Activated CD4-positive, alpha-beta T cell treated with anti-CD3 and anti-CD28 coated beads, Interleukin-2, amount 10 ng/mL, durations not matched to agents 7 days and 5 days (primary cell): Measurements from ENCODE around the gene RFNG. TPM values are rescaled to one million over a fixed set of nuclear protein-coding genes. Genes with fewer than 3 reads are reported as not detected.

Experiments used
- CTCF ChIA-PET: fragments of 350-600 bp; sonication (Branson Sonifier 250); formaldehyde crosslinking; loops from one replicate; lab custom pipeline; 2021; ENCODE audit warnings: antibody characterized with exemption; lab: Charles Lee
- POLR2A ChIA-PET: fragments of 350-600 bp; sonication (Branson Sonifier 250); formaldehyde crosslinking; loops from one replicate; lab custom pipeline; 2021; ENCODE audit warnings: antibody characterized with exemption; lab: Charles Lee
- DNase-seq: peaks from one replicate; pipeline ENCODE4 v3.0.0-alpha.2; 2020
- H3K27ac Mint-ChIP-seq: one replicate; pipeline ENCODE4 v1.8.0; 2021; ENCODE audit warnings: mild to moderate bottlenecking, moderate library complexity, mixed read lengths
- H3K27me3 Mint-ChIP-seq: one replicate; pipeline ENCODE4 v1.8.0; 2021; ENCODE audit warnings: mixed read lengths
- H3K36me3 Mint-ChIP-seq: one replicate; pipeline ENCODE4 v1.8.0; 2021; ENCODE audit warnings: low read depth, mixed read lengths
- H3K4me1 Mint-ChIP-seq: one replicate; pipeline ENCODE4 v1.8.0; 2021; ENCODE audit warnings: mixed read lengths
- H3K4me3 Mint-ChIP-seq: one replicate; pipeline ENCODE4 v1.8.0; 2021; ENCODE audit warnings: mild to moderate bottlenecking, moderate library complexity, mixed read lengths
- H3K9me3 Mint-ChIP-seq: one replicate; pipeline ENCODE4 v1.8.0; 2021; ENCODE audit warnings: mixed read lengths
- total RNA-seq, 2 experiments: library from RNA; stranded (reverse); gene quantifications; one replicate each; pipeline ENCODE4 v1.2.3, GENCODE V29; 2021

RFNG gene
- total RNA-seq, 2 experiments from 2014 or later, result 29.0 to 29.8 TPM

DNA sequence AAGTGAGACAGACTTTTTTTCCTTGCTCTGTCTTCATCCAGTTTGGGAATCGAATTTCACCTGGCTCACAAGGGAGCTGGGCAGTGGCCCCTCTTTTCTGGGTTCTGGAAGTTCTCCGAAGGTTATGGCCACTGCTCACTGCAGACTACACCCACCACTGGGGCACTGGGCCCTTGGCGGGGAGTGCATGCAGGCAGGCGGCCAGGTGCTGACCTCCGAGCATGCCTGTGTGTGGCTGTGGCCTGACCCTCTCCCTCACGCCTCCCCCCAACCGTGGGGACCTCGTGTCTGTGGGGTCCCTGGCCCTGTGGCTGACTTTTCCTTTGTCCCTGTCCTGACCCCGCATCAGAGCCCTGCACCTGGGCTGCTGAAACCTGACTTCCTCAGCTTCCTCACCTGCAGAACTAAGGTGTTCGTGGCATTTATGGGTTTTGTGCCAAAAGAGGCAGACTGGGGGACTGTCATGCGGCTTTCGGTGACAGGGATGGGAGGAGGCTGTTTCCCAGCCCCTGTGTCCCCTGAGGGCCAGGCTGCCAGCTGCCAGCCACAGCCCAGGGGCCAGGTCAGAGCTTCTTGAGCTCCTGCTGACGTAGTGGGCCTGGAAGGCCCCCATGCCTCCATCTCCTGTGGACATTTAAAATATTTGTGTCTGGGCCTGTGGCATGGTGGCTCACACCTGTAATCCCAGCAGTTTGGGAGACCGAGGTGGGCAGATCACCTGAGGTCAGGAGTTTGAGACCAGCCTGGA, 52.7 kb downstream of the RFNG start:
- H3K4me1 Mint-ChIP-seq, result no peaks in the 10 kb centered on the region
- ChIA-PET CTCF (interaction anchor here (0.5 kb wide), 1 partner anchor 13 kb away, joined by 3 read pairs; no protein-coding TSS in a partner anchor), POLR2A (no interaction called here)
- H3K4me3 Mint-ChIP-seq, result no peak overlapping the region
- DNase-seq, result no peak
- H3K36me3 Mint-ChIP-seq, result no peaks in the 10 kb centered on the region
- no peak overlapping the region for H3K27ac Mint-ChIP-seq
- no peaks in the 10 kb centered on the region for H3K27me3 Mint-ChIP-seq
- no peaks in the 10 kb centered on the region for H3K9me3 Mint-ChIP-seq

- no peaks in the 10 kb centered on the region for H3K27me3 Mint-ChIP-seq
- H3K27ac Mint-ChIP-seq, result no peak overlapping the region
- H3K4me3 Mint-ChIP-seq, result no peak overlapping the region
- no peak for DNase-seq
- ChIA-PET CTCF (no interaction called here), POLR2A (no interaction called here)
- no peaks in the 10 kb centered on the region for H3K36me3 Mint-ChIP-seq
- H3K9me3 Mint-ChIP-seq, result no peaks in the 10 kb centered on the region
- no peaks in the 10 kb centered on the region for H3K4me1 Mint-ChIP-seq
These were observed 53.4 kb downstream of the RFNG start for GRCh38 chr17:81998212-81998611.

Other genes starting within 250 kb of the RFNG start
- gene GCGR, start 247.7 kb downstream of the RFNG start, total RNA-seq, result not detected
- gene MCRIP1, start 218.5 kb downstream of the RFNG start, total RNA-seq, result 10 to 100 TPM; 45.7 to 47.8 TPM
- gene PPP1R27, start 216.8 kb downstream of the RFNG start, total RNA-seq, result not detected
- gene P4HB, start 191.3 kb downstream of the RFNG start, total RNA-seq, result 100 to 1,000 TPM; 420 to 499 TPM
- 100 to 1,000 TPM; 654 to 714 TPM for gene ARHGDIA, start 180.5 kb downstream of the RFNG start, total RNA-seq
- 100 to 1,000 TPM; 197 to 221 TPM for gene ALYREF, start 160.2 kb downstream of the RFNG start, total RNA-seq
- gene ANAPC11, start 160.1 kb downstream of the RFNG start, total RNA-seq, result 10 to 100 TPM; 83.2 to 96.8 TPM
- gene NPB, start 149.6 kb downstream of the RFNG start, total RNA-seq, result under 1 TPM; 0.48 to 0.69 TPM
- gene PCYT2, start 140.4 kb downstream of the RFNG start, total RNA-seq, result 10 to 100 TPM; 37.6 to 39.0 TPM
- gene SIRT7, start 133.6 kb downstream of the RFNG start, total RNA-seq, result 10 to 100 TPM; 55.6 to 71.2 TPM
- 10 to 100 TPM; 15.8 to 20.2 TPM for gene MAFG, start 124.1 kb downstream of the RFNG start, total RNA-seq
- 10 to 100 TPM; 22.8 to 26.9 TPM for gene PYCR1, start 114.5 kb downstream of the RFNG start, total RNA-seq
- gene MYADML2, start 104.6 kb downstream of the RFNG start, total RNA-seq, result not detected
- under 1 TPM; 0.23 to 0.55 TPM for gene NOTUM, start 90.6 kb downstream of the RFNG start, total RNA-seq
- gene ASPSCR1, start 74.2 kb downstream of the RFNG start, total RNA-seq, result 10 to 100 TPM; 34.0 to 37.6 TPM
- 10 to 100 TPM; 57.3 to 73.0 TPM for gene CENPX, start 28.9 kb downstream of the RFNG start, total RNA-seq
- gene LRRC45, start 28.5 kb downstream of the RFNG start, total RNA-seq, result 10 to 100 TPM; 54.5 to 68.4 TPM
- 10 to 100 TPM; 12.2 to 13.7 TPM for gene RAC3, start 20.1 kb downstream of the RFNG start, total RNA-seq
- gene DCXR, start 14.1 kb downstream of the RFNG start, total RNA-seq, result 100 to 1,000 TPM; 140 to 144 TPM
- 10 to 100 TPM; 78.5 to 92.1 TPM for gene GPS1, start 87 bp upstream of the RFNG start, total RNA-seq
- gene DUS1L, start 14.0 kb upstream of the RFNG start, total RNA-seq, result 100 to 1,000 TPM; 113 to 127 TPM
- 100 to 1,000 TPM; 138 to 139 TPM for gene FASN, start 46.4 kb upstream of the RFNG start, total RNA-seq
- 10 to 100 TPM; 60.5 to 69.7 TPM for gene CCDC57, start 161.0 kb upstream of the RFNG start, total RNA-seq
- 100 to 1,000 TPM; 104 to 140 TPM for gene SLC16A3, start 177.2 kb upstream of the RFNG start, total RNA-seq
- gene CSNK1D, start 221.9 kb upstream of the RFNG start, total RNA-seq, result 100 to 1,000 TPM; 115 to 142 TPM